ENCODE data around the gene CAMSAP3.
A peak's percentile ranks its signal among the peaks of the same experiment; 100 is the strongest.

The CAMSAP3 gene

GRCh38 chr19:7648265-7649014 is 52.8 kb downstream of the CAMSAP3 start:
- DNase-seq = no peak

GRCh38 chr19:7650148-7650547 is 54.5 kb downstream of the CAMSAP3 start:
- no peak for DNase-seq

GRCh38 chr19:7652061-7652641 is 56.5 kb downstream of the CAMSAP3 start:
- peak; percentile 87 for DNase-seq

GRCh38 chr19:7654401-7654800 is 58.7 kb downstream of the CAMSAP3 start:
- DNase-seq = no peak

- DNase-seq = no peak
These were observed 59.9 kb downstream of the CAMSAP3 start for GRCh38 chr19:7655581-7655980.

- peak; percentile 26 for DNase-seq
These were observed 61.6 kb downstream of the CAMSAP3 start for GRCh38 chr19:7657131-7657751.

GRCh38 chr19:7658219-7658686 is 62.6 kb downstream of the CAMSAP3 start:
- DNase-seq = peak; percentile 56

- no peak for DNase-seq
These were observed 66.3 kb downstream of the CAMSAP3 start for GRCh38 chr19:7661744-7662538.

- DNase-seq = no peak
These were observed 67.0 kb downstream of the CAMSAP3 start for GRCh38 chr19:7662657-7663056.

- DNase-seq = no peak
These were observed 68.0 kb downstream of the CAMSAP3 start for GRCh38 chr19:7663706-7664105.

- no peak for DNase-seq
These were observed 69.4 kb downstream of the CAMSAP3 start for GRCh38 chr19:7665076-7665475.
